Sigmoid colon (tissue), 4 donors: Measurements from ENCODE around the gene UQCC5.

Experiments used
- CTCF ChIP-seq, 4 experiments: fragments of 450-650 bp in 3 of 4; fragments of 200-600 bp in 1 of 4; IDR thresholded peaks; one replicate each; pipeline ENCODE4 v1.5.1; 2016 to 2019; ENCODE audit warnings: antibody characterized with exemption in 4 of 4, mild to moderate bottlenecking in 3 of 4, moderate library complexity in 2 of 4
- EP300 ChIP-seq, 4 donors: sonication (generic); formaldehyde crosslinking; IDR thresholded peaks; one replicate each; pipeline ENCODE4 v1.6.1; 2017; ENCODE audit warnings: antibody characterized with exemption in 4 of 4
- POLR2A ChIP-seq, 2 donors: fragments of 450-650 bp; IDR thresholded peaks; one replicate each; pipeline ENCODE4 v1.6.1; 2016; ENCODE audit warnings: antibody characterized with exemption in 2 of 2, mild to moderate bottlenecking in 2 of 2, moderate library complexity in 2 of 2

- TF ChIP-seq CTCF (IDR thresholded peaks at IDR 0.05) (no peak), POLR2A (IDR thresholded peaks at IDR 0.05) (no peak), EP300 (IDR thresholded peaks at IDR 0.05) (no peak)
These were observed 1.5 kb downstream of the UQCC5 start for GRCh38 chr3:52537726-52538421.
